BE2C (cell line): Measurements from ENCODE around the gene PGGHG.
A peak's percentile ranks its signal among the peaks of the same experiment; 100 is the strongest.

Experiments used
- DNase-seq: peaks from one replicate; pipeline ENCODE4 v3.0.0-alpha.2; 2020
- H3K27me3 ChIP-seq: fragments of 250-450 bp; sonication (Bioruptor Pico); 2 replicates; pipeline ENCODE4 v1.5.1; 2020; ENCODE audit warnings: mild to moderate bottlenecking
- H3K36me3 ChIP-seq: fragments of 250-450 bp; sonication (Bioruptor Pico); 2 replicates; pipeline ENCODE4 v1.5.1; 2020; ENCODE audit warnings: mild to moderate bottlenecking
- H3K4me1 ChIP-seq: fragments of 250-450 bp; sonication (Bioruptor Pico); 2 replicates; pipeline ENCODE4 v1.5.1; 2020
- H3K4me3 ChIP-seq: 2 replicates; pipeline ENCODE4 v1.5.1; 2011; ENCODE audit warnings: low read depth, low read length
- H3K9me3 ChIP-seq: fragments of 250-450 bp; sonication (Bioruptor Pico); 2 replicates; pipeline ENCODE4 v1.5.1; 2020
- CTCF ChIP-seq: IDR thresholded peaks from 2 replicates; pipeline ENCODE4 v1.5.1; 2012; ENCODE audit warnings: mild to moderate bottlenecking, low read depth, low read length

Gene PGGHG

GRCh38 chr11:250740-251299, 38.1 kb upstream of the PGGHG start:
- peak; percentile 55 for TF ChIP-seq CTCF
- H3K4me1 ChIP-seq, result no peaks in the 10 kb centered on the region
- H3K36me3 ChIP-seq, result peaks cover 15% of the 10 kb centered on the region
- peak; percentile 33 for DNase-seq
- H3K4me3 ChIP-seq, result no peak overlapping the region
- no peaks in the 10 kb centered on the region for H3K9me3 ChIP-seq
- H3K27me3 ChIP-seq, result no peaks in the 10 kb centered on the region

DNA sequence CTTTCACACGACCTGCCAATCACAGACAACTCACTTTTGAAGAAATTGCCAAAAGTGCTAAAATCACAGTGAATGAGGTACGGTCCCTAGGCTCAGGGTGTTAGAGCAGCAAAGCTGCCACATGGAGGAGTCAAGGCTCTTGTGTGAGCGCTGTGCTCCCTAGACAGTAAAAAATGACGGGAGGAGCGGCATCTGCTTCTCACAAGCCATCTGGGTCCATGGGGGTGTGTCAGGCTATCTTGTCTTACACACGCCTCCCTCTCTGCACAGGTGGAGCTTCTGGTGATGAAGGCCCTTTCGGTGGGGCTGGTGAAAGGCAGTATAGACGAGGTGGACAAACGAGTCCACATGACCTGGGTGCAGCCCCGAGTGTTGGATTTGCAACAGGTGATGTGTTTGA, 37.4 kb upstream of the PGGHG start:
- Histone ChIP-seq H3K9me3 (no peaks in the 10 kb centered on the region), H3K36me3 (peaks cover 15% of the 10 kb centered on the region), H3K4me3 (no peak overlapping the region), H3K27me3 (no peaks in the 10 kb centered on the region), H3K4me1 (no peaks in the 10 kb centered on the region)
- TF ChIP-seq CTCF, result no peak
- no peak for DNase-seq

- H3K9me3 ChIP-seq, result no peaks in the 10 kb centered on the region
- TF ChIP-seq CTCF, result no peak
- no peaks in the 10 kb centered on the region for H3K4me1 ChIP-seq
- DNase-seq, result no peak
- no peak overlapping the region for H3K4me3 ChIP-seq
- H3K27me3 ChIP-seq, result no peaks in the 10 kb centered on the region
- H3K36me3 ChIP-seq, result peaks cover 9% of the 10 kb centered on the region
Measured at GRCh38 chr11:252666-253065, 36.3 kb upstream of the PGGHG start.

GRCh38 chr11:253160-253885, 35.6 kb upstream of the PGGHG start:
- Histone ChIP-seq H3K4me1 (no peaks in the 10 kb centered on the region), H3K9me3 (no peaks in the 10 kb centered on the region), H3K27me3 (no peaks in the 10 kb centered on the region), H3K36me3 (peaks cover 8% of the 10 kb centered on the region; the same call in 1 of the 2 replicates), H3K4me3 (no peak overlapping the region)
- no peak for DNase-seq
- TF ChIP-seq CTCF, result no peak

DNA sequence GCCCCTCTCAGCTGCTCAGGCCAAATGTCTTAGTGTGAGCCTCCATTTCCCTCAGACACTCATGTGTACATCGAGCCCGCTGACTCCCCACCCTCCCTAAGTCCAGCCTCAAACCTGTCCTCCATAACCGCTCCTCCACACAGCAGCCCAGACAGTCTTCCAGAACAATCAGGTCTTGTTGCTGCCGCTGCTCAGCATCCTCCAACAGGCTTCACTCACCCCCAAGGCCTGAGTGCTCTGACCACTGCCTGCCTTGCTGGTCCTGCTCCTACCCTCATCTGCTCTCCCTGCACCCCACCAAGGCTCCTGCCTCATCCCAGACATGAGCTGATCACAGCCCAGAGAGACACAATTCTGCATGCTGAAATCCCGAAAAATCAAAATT, 35.0 kb upstream of the PGGHG start:
- Histone ChIP-seq H3K4me3 (no peak overlapping the region), H3K9me3 (no peaks in the 10 kb centered on the region), H3K36me3 (peaks cover 6% of the 10 kb centered on the region; the same call in 1 of the 2 replicates), H3K4me1 (no peaks in the 10 kb centered on the region), H3K27me3 (no peaks in the 10 kb centered on the region)
- no peak for TF ChIP-seq CTCF
- DNase-seq, result no peak

DNA sequence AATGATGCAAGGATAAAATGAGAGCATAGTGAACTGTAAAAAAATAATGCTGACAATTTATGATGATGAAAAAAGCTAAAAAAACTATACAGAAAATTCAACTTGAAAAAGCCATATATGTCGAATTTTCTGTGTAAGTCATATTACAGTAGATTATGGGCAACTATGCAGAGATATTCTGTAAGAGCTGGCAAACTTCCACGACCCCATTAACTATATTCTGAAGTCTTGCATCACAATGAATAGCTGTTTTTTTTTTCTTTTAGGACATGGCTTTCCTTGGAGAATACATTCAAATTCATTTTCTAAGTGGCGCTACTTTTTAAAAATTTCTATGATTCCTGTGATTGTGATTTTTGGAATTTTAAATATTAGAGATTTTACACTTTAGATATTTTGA, 33.8 kb upstream of the PGGHG start:
- TF ChIP-seq CTCF, result no peak
- no peaks in the 10 kb centered on the region for H3K4me1 ChIP-seq
- no peak overlapping the region for H3K4me3 ChIP-seq
- no peaks in the 10 kb centered on the region for H3K9me3 ChIP-seq
- no peaks in the 10 kb centered on the region for H3K27me3 ChIP-seq
- DNase-seq, result no peak
- peaks cover 6% of the 10 kb centered on the region; the same call in 1 of the 2 replicates for H3K36me3 ChIP-seq
